Measurements from ENCODE around the gene IL1F10.

- TF ChIP-seq MAX (IDR thresholded peaks at IDR 0.05; ENCODE audit: insufficient read depth, insufficient read length), result no peak
- TF ChIP-seq MYC (IDR thresholded peaks at IDR 0.05; ENCODE audit: low read depth, low read length), result no peak
- TF ChIP-seq, protein P1, sequence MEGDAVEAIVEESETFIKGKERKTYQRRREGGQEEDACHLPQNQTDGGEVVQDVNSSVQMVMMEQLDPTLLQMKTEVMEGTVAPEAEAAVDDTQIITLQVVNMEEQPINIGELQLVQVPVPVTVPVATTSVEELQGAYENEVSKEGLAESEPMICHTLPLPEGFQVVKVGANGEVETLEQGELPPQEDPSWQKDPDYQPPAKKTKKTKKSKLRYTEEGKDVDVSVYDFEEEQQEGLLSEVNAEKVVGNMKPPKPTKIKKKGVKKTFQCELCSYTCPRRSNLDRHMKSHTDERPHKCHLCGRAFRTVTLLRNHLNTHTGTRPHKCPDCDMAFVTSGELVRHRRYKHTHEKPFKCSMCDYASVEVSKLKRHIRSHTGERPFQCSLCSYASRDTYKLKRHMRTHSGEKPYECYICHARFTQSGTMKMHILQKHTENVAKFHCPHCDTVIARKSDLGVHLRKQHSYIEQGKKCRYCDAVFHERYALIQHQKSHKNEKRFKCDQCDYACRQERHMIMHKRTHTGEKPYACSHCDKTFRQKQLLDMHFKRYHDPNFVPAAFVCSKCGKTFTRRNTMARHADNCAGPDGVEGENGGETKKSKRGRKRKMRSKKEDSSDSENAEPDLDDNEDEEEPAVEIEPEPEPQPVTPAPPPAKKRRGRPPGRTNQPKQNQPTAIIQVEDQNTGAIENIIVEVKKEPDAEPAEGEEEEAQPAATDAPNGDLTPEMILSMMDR (IDR thresholded peaks at IDR 0.05; ENCODE audit: extremely low read depth in 1 of 2, insufficient read depth in 1 of 2, low read depth in 1 of 2, low read length in 2 of 2), result no peak
Measured at GRCh38 chr2:113039719-113040118, 28.1 kb upstream of the IL1F10 start.

Measured in endothelial cell of umbilical vein (primary cell).